Fibroblast of lung (primary cell): ENCODE data around the gene RAG1.

Experiments used
- CTCF ChIP-seq, 2 donors: IDR thresholded peaks in 1 of 2; conservative IDR thresholded peaks in 1 of 2; 1 replicate in 1 of 2; 2 replicates in 1 of 2; pipeline ENCODE4 v1.5.1; 2011 to 2012; ENCODE audit warnings: low read length in 2 of 2, control low read depth in 1 of 2, inconsistent platforms in 1 of 2, low read depth in 1 of 2, mild to moderate bottlenecking in 1 of 2
- EZH2 ChIP-seq: IDR thresholded peaks from 2 replicates; pipeline ENCODE4 v1.5.1; 2012; ENCODE audit warnings: low read length, control low read depth, mild to moderate bottlenecking; ENCODE audit errors: missing control alignments

GRCh38 chr11:36590513-36590912, 22.7 kb downstream of the RAG1 start:
- TF ChIP-seq EZH2 (no peak), CTCF (conservative IDR thresholded peaks at IDR 0.05 in 1 of 2, IDR thresholded peaks at IDR 0.05 in 1 of 2; ENCODE audit: low read depth in 1 of 2, low read length in 2 of 2) (no peak)
